ENCODE measurements around the gene RNF14.

GRCh38 chr5:142013734-142014521 lies 45.0 kb downstream of the RNF14 start:
- no peak for TF ChIP-seq CTCF (conservative IDR thresholded peaks at IDR 0.05; ENCODE audit: low read depth, low read length)
- TF ChIP-seq EZH2 (IDR thresholded peaks at IDR 0.05; ENCODE audit: borderline replicate concordance, low read depth, low read length, poor library complexity, severe bottlenecking), result no peak
